Stimulated activated effector memory CD8-positive, alpha-beta T cell treated with anti-CD3 and anti-CD28 coated beads, Interleukin-12 subunit alpha, Interleukin-12 subunit beta, amount 100 ng/mL, for 72 hours (primary cell): Measurements from ENCODE around the gene PLAAT3.
"Not testable (repeated sequence)": the region's sequence is repeated elsewhere in the genome, so short reads cannot be mapped to it uniquely, and the experiment has no call there.

Experiments
- ATAC-seq: fragments of 150-1000 bp; cut with Tn5 transposase; 2 replicates; pipeline ENCODE4 v1.10.0; 2021
- DNase-seq, 2 donors: peaks; one replicate each; pipeline ENCODE4 v3.0.0; 2021 to 2022; ENCODE audit warnings: low spot score in 2 of 2
- H3K27ac Mint-ChIP-seq: one replicate; pipeline ENCODE4 v1.8.0; 2022; ENCODE audit warnings: mild to moderate bottlenecking, mixed read lengths
- H3K36me3 Mint-ChIP-seq: one replicate; pipeline ENCODE4 v1.8.0; 2022; ENCODE audit warnings: mild to moderate bottlenecking, mixed read lengths
- H3K4me1 Mint-ChIP-seq: one replicate; pipeline ENCODE4 v1.8.0; 2022; ENCODE audit warnings: mixed read lengths
- H3K4me3 Mint-ChIP-seq: one replicate; pipeline ENCODE4 v1.8.0; 2022; ENCODE audit warnings: mild to moderate bottlenecking, mixed read lengths
- H3K9me3 Mint-ChIP-seq: one replicate; pipeline ENCODE4 v1.8.0; 2022; ENCODE audit warnings: mixed read lengths

PLAAT3 gene

GRCh38 chr11:63616953-63617352 is 2.7 kb upstream of the PLAAT3 start:
- H3K27ac Mint-ChIP-seq: no peak overlapping the region
- H3K4me3 Mint-ChIP-seq: no peak overlapping the region
- DNase-seq (no peak), ATAC-seq (no peak)
- H3K9me3 Mint-ChIP-seq: no peaks in the 10 kb centered on the region
- no peaks in the 10 kb centered on the region for H3K36me3 Mint-ChIP-seq
- peaks cover 15% of the 10 kb centered on the region for H3K4me1 Mint-ChIP-seq

- H3K4me1 Mint-ChIP-seq: peaks cover 29% of the 10 kb centered on the region
- peak; percentile 71 for ATAC-seq
- H3K27ac Mint-ChIP-seq: peak overlapping the region; percentile 79
- DNase-seq: peak; percentile 17 to 54
- peak overlapping the region; percentile 86 for H3K4me3 Mint-ChIP-seq
- H3K9me3 Mint-ChIP-seq: no peaks in the 10 kb centered on the region
- no peaks in the 10 kb centered on the region for H3K36me3 Mint-ChIP-seq
Observed at GRCh38 chr11:63613517-63614135, 607 bp downstream of the PLAAT3 start.

- H3K27ac Mint-ChIP-seq: no peak overlapping the region
- peaks cover 35% of the 10 kb centered on the region for H3K4me1 Mint-ChIP-seq
- H3K4me3 Mint-ChIP-seq: no peak overlapping the region
- no peaks in the 10 kb centered on the region for H3K9me3 Mint-ChIP-seq
- no peaks in the 10 kb centered on the region for H3K36me3 Mint-ChIP-seq
- no peak for ATAC-seq
- DNase-seq: no peak
Observed at GRCh38 chr11:63612181-63612580, 2.1 kb downstream of the PLAAT3 start.

- peaks cover 43% of the 10 kb centered on the region for H3K4me1 Mint-ChIP-seq
- no peaks in the 10 kb centered on the region for H3K36me3 Mint-ChIP-seq
- ATAC-seq: no peak
- H3K9me3 Mint-ChIP-seq: no peaks in the 10 kb centered on the region
- no peak overlapping the region for H3K4me3 Mint-ChIP-seq
- H3K27ac Mint-ChIP-seq: no peak overlapping the region
- no peak for DNase-seq
Observed at GRCh38 chr11:63611395-63611747, 2.9 kb downstream of the PLAAT3 start.

- DNase-seq: no peak
- no peaks in the 10 kb centered on the region for H3K9me3 Mint-ChIP-seq
Observed at GRCh38 chr11:63610604-63611394, 3.4 kb downstream of the PLAAT3 start.

GRCh38 chr11:63609971-63610580 is 4.2 kb downstream of the PLAAT3 start:
- H3K4me3 Mint-ChIP-seq: no peak overlapping the region
- H3K36me3 Mint-ChIP-seq: no peaks in the 10 kb centered on the region
- H3K9me3 Mint-ChIP-seq: no peaks in the 10 kb centered on the region
- ATAC-seq (no peak), DNase-seq (no peak)
- H3K4me1 Mint-ChIP-seq: peaks cover 45% of the 10 kb centered on the region
- peak overlapping the region; percentile 84 for H3K27ac Mint-ChIP-seq

More at GRCh38 chr11:63610604-63611394, 3.4 kb downstream of the PLAAT3 start:
- no peak for ATAC-seq
- Mint-ChIP-seq H3K36me3 (no peaks in the 10 kb centered on the region), H3K4me1 (peaks cover 45% of the 10 kb centered on the region), H3K27ac (peak overlapping the region; percentile 84), H3K4me3 (no peak overlapping the region)

- H3K4me3 Mint-ChIP-seq: no peak overlapping the region
- DNase-seq (no peak), ATAC-seq (no peak)
- peaks cover 45% of the 10 kb centered on the region for H3K4me1 Mint-ChIP-seq
- H3K36me3 Mint-ChIP-seq: no peaks in the 10 kb centered on the region
- no peaks in the 10 kb centered on the region for H3K9me3 Mint-ChIP-seq
- H3K27ac Mint-ChIP-seq: peak overlapping the region; percentile 84
Observed at GRCh38 chr11:63609536-63609935, 4.7 kb downstream of the PLAAT3 start.

GRCh38 chr11:63608353-63609345 is 5.6 kb downstream of the PLAAT3 start:
- H3K27ac Mint-ChIP-seq: peak overlapping the region; percentile 84

GRCh38 chr11:63603180-63603518 is 11.1 kb downstream of the PLAAT3 start:
- DNase-seq: no peak
- no peak overlapping the region for H3K27ac Mint-ChIP-seq
- no peaks in the 10 kb centered on the region for H3K36me3 Mint-ChIP-seq
- ATAC-seq: no peak
- H3K9me3 Mint-ChIP-seq: no peaks in the 10 kb centered on the region
- H3K4me3 Mint-ChIP-seq: no peak overlapping the region
- H3K4me1 Mint-ChIP-seq: peaks cover 26% of the 10 kb centered on the region

More at GRCh38 chr11:63608353-63609345, 5.6 kb downstream of the PLAAT3 start:
- no peak for ATAC-seq
- peaks cover 47% of the 10 kb centered on the region for H3K4me1 Mint-ChIP-seq
- no peak for DNase-seq
- no peak overlapping the region for H3K4me3 Mint-ChIP-seq
- H3K36me3 Mint-ChIP-seq: no peaks in the 10 kb centered on the region
- H3K9me3 Mint-ChIP-seq: no peaks in the 10 kb centered on the region

GRCh38 chr11:63602290-63603179 is 11.7 kb downstream of the PLAAT3 start:
- H3K4me1 Mint-ChIP-seq: peaks cover 23% of the 10 kb centered on the region
- not testable (repeated sequence) for H3K9me3 Mint-ChIP-seq, DNase-seq, H3K4me3 Mint-ChIP-seq, H3K27ac Mint-ChIP-seq, ATAC-seq, H3K36me3 Mint-ChIP-seq

GRCh38 chr11:63599211-63600122 is 14.8 kb downstream of the PLAAT3 start:
- peaks cover 10% of the 10 kb centered on the region for H3K4me1 Mint-ChIP-seq
- H3K9me3 Mint-ChIP-seq: no peaks in the 10 kb centered on the region
- no peak overlapping the region for H3K27ac Mint-ChIP-seq
- ATAC-seq: no peak
- DNase-seq: no peak
- H3K36me3 Mint-ChIP-seq: peaks cover 30% of the 10 kb centered on the region
- no peak overlapping the region for H3K4me3 Mint-ChIP-seq

- H3K36me3 Mint-ChIP-seq: peaks cover 30% of the 10 kb centered on the region
- H3K4me3 Mint-ChIP-seq: no peak overlapping the region
- peak overlapping the region; percentile 6 for H3K27ac Mint-ChIP-seq
- no peak for ATAC-seq
- H3K4me1 Mint-ChIP-seq: peaks cover 7% of the 10 kb centered on the region
- H3K9me3 Mint-ChIP-seq: no peaks in the 10 kb centered on the region
- DNase-seq: no peak
Observed at GRCh38 chr11:63598556-63598955, 15.7 kb downstream of the PLAAT3 start.

GRCh38 chr11:63595296-63595695 is 18.9 kb downstream of the PLAAT3 start:
- H3K4me3 Mint-ChIP-seq: no peak overlapping the region
- H3K36me3 Mint-ChIP-seq: peaks cover 33% of the 10 kb centered on the region
- DNase-seq (no peak), ATAC-seq (no peak)
- H3K27ac Mint-ChIP-seq: no peak overlapping the region
- peaks cover 6% of the 10 kb centered on the region for H3K4me1 Mint-ChIP-seq
- no peaks in the 10 kb centered on the region for H3K9me3 Mint-ChIP-seq
